Neural cell (in vitro differentiated cells): ENCODE measurements around the gene DHX34. TPM values are rescaled to one million over a fixed set of nuclear protein-coding genes. Genes with fewer than 3 reads are reported as not detected.

Experiments
- H2AFZ ChIP-seq: fragments of 200-600, 300-800 bp; sonication (generic), shearing (Covaris generic); 2 replicates; pipeline ENCODE4 v1.6.0; 2014; ENCODE audit warnings: low read depth, mild to moderate bottlenecking, antibody characterized with exemption, low read length, moderate library complexity
- H3F3A ChIP-seq: fragments of 200-600 bp; shearing (Covaris generic); 2 replicates; pipeline ENCODE4 v1.6.1; 2016; ENCODE audit warnings: mild to moderate bottlenecking, moderate library complexity, mixed read lengths, antibody characterized with exemption, low read length; ENCODE audit not compliant: insufficient read depth, poor library complexity, severe bottlenecking
- H3K27ac ChIP-seq: fragments of 200-600, 300-800 bp; sonication (generic), shearing (Covaris generic); 2 replicates; pipeline ENCODE4 v1.5.1; 2014; ENCODE audit warnings: mild to moderate bottlenecking, low read length, moderate library complexity
- H3K27me3 ChIP-seq: fragments of 300-800, 200-600 bp; sonication (generic), shearing (Covaris generic); 2 replicates; pipeline ENCODE4 v1.6.0; 2014; ENCODE audit warnings: mild to moderate bottlenecking, low read depth, low read length, moderate library complexity; ENCODE audit not compliant: insufficient read depth
- H3K36me3 ChIP-seq: fragments of 300-800, 200-600 bp; sonication (generic), shearing (Covaris generic); 2 replicates; pipeline ENCODE4 v1.5.1; 2014; ENCODE audit warnings: mild to moderate bottlenecking, antibody characterized with exemption, low read length, moderate library complexity; ENCODE audit not compliant: insufficient read depth
- H3K4me2 ChIP-seq: fragments of 300-800, 200-600 bp; sonication (generic), shearing (Covaris generic); 2 replicates; pipeline ENCODE4 v1.6.0; 2014; ENCODE audit warnings: mild to moderate bottlenecking, low read length
- H3K4me3 ChIP-seq: fragments of 300-800, 200-600 bp; sonication (generic), shearing (Covaris generic); 2 replicates; pipeline ENCODE4 v1.5.1; 2014; ENCODE audit warnings: mild to moderate bottlenecking, low read length, moderate library complexity
- H3K79me2 ChIP-seq: fragments of 200-600 bp; shearing (Covaris generic); replicated peaks from 2 replicates; pipeline ENCODE4 v1.6.0; 2014; ENCODE audit warnings: mild to moderate bottlenecking, low read length, moderate library complexity; ENCODE audit not compliant: insufficient read depth
- H3K9ac ChIP-seq: fragments of 300-800, 200-600 bp; sonication (generic), shearing (Covaris generic); 2 replicates; pipeline ENCODE4 v1.6.1; 2016; ENCODE audit warnings: mild to moderate bottlenecking, low read length, mixed read lengths
- H3K9me2 ChIP-seq: fragments of 200-600 bp; shearing (Covaris generic); 2 replicates; pipeline ENCODE4 v1.6.1; 2016; ENCODE audit warnings: mild to moderate bottlenecking, low read length, mixed read lengths; ENCODE audit not compliant: insufficient read depth
- H3K9me3 ChIP-seq: fragments of 200-600, 300-800 bp; sonication (generic), shearing (Covaris generic); 2 replicates; pipeline ENCODE4 v1.6.1; 2016; ENCODE audit warnings: mild to moderate bottlenecking, mixed run types, low read length, moderate library complexity, mixed read lengths
- H4K20me1 ChIP-seq: fragments of 200-600 bp; shearing (Covaris generic); 2 replicates; pipeline ENCODE4 v1.6.1; 2016; ENCODE audit warnings: mild to moderate bottlenecking, mixed run types; ENCODE audit not compliant: insufficient read depth
- CTCF ChIP-seq: fragments of 450-650 bp; IDR thresholded peaks from 2 replicates; pipeline ENCODE4 v1.5.1; 2014; ENCODE audit warnings: antibody characterized with exemption, mild to moderate bottlenecking, moderate library complexity; ENCODE audit not compliant: poor library complexity, severe bottlenecking
- EP300 ChIP-seq: fragments of 450-650 bp; conservative IDR thresholded peaks from 2 replicates; pipeline ENCODE4 v1.6.1; 2014; ENCODE audit warnings: antibody characterized with exemption, mild to moderate bottlenecking, moderate library complexity; ENCODE audit not compliant: poor library complexity, severe bottlenecking
- MXI1 ChIP-seq: fragments of 450-650 bp; conservative IDR thresholded peaks from 2 replicates; pipeline ENCODE4 v1.6.1; 2014; ENCODE audit warnings: antibody characterized with exemption, mild to moderate bottlenecking; ENCODE audit not compliant: poor library complexity, severe bottlenecking
- POLR2AphosphoS5 ChIP-seq: IDR thresholded peaks from 2 replicates; pipeline ENCODE4 v1.6.1; 2012
- RAD21 ChIP-seq: fragments of 450-650 bp; conservative IDR thresholded peaks from 2 replicates; pipeline ENCODE4 v1.6.1; 2014; ENCODE audit warnings: antibody characterized with exemption, mild to moderate bottlenecking, moderate library complexity
- REST ChIP-seq: IDR thresholded peaks from 2 replicates; pipeline ENCODE4 v1.6.1; 2012; ENCODE audit warnings: borderline replicate concordance
- SMC3 ChIP-seq: fragments of 450-650 bp; conservative IDR thresholded peaks from 2 replicates; pipeline ENCODE4 v1.6.1; 2014; ENCODE audit warnings: antibody characterized with exemption, mild to moderate bottlenecking, moderate library complexity; ENCODE audit not compliant: poor library complexity
- TAF1 ChIP-seq: IDR thresholded peaks from 2 replicates; pipeline ENCODE4 v1.6.1; 2012; ENCODE audit warnings: low read depth
- polyA plus RNA-seq: library from polyadenylated mRNA; depleted of rRNA; stranded (reverse); fragments of >200 nt; gene quantifications from 2 replicates; pipeline ENCODE4 v1.2.3, GENCODE V29; 2014

DHX34 gene
- polyA plus RNA-seq, 1 donor from 2014 or later, result 11.7 TPM

- H3K9me3 ChIP-seq, result no peaks in the 10 kb centered on the region
- no peak overlapping the region for H3K4me2 ChIP-seq
- no peaks in the 10 kb centered on the region for H3K9me2 ChIP-seq
- no peaks in the 10 kb centered on the region for H3K79me2 ChIP-seq
- no peak overlapping the region for H3K9ac ChIP-seq
- no peak overlapping the region for H2AFZ ChIP-seq
- H3K27me3 ChIP-seq, result no peaks in the 10 kb centered on the region
- TF ChIP-seq MXI1, result no peak
- TF ChIP-seq SMC3, result no peak
- no peak for TF ChIP-seq REST
- TF ChIP-seq CTCF, result no peak
- TF ChIP-seq POLR2AphosphoS5, result no peak
- TF ChIP-seq EP300, result no peak
- TF ChIP-seq TAF1, result no peak
- H3K27ac ChIP-seq, result no peak overlapping the region
- H3K36me3 ChIP-seq, result no peaks in the 10 kb centered on the region
- H3K4me3 ChIP-seq, result no peak overlapping the region
- H4K20me1 ChIP-seq, result no peaks in the 10 kb centered on the region
- no peaks in the 10 kb centered on the region for H3F3A ChIP-seq
Observed at GRCh38 chr19:47302249-47302648, 46.9 kb upstream of the DHX34 start.

- H3K79me2 ChIP-seq, result no peaks in the 10 kb centered on the region
- H3K9me2 ChIP-seq, result no peaks in the 10 kb centered on the region
- no peak overlapping the region for H3K9ac ChIP-seq
- no peak overlapping the region for H2AFZ ChIP-seq
- H3K9me3 ChIP-seq, result no peaks in the 10 kb centered on the region
- H3K27ac ChIP-seq, result no peak overlapping the region
- no peaks in the 10 kb centered on the region for H3F3A ChIP-seq
- no peaks in the 10 kb centered on the region for H3K36me3 ChIP-seq
- H4K20me1 ChIP-seq, result no peaks in the 10 kb centered on the region
- H3K27me3 ChIP-seq, result no peaks in the 10 kb centered on the region
- H3K4me3 ChIP-seq, result no peak overlapping the region
- H3K4me2 ChIP-seq, result no peak overlapping the region
- TF ChIP-seq MXI1 (no peak), RAD21 (no peak), CTCF (no peak), EP300 (no peak), SMC3 (no peak)
Observed at GRCh38 chr19:47303966-47304365, 45.1 kb upstream of the DHX34 start.
